Hepatocyte (in vitro differentiated cells): ENCODE data around the gene EDEM2.
"Not testable (repeated sequence)": the region's sequence is repeated elsewhere in the genome, so short reads cannot be mapped to it uniquely, and the experiment has no call there.

ENCODE experiments used
- CTCF ChIP-seq: fragments of 200-600 bp; sonication (generic); IDR thresholded peaks from 2 replicates; pipeline ENCODE4 v1.5.1; 2016; ENCODE audit warnings: antibody characterized with exemption, mild to moderate bottlenecking; ENCODE audit not compliant: poor library complexity
- EZH2 ChIP-seq: fragments of 200-600 bp; sonication (generic); IDR thresholded peaks from 2 replicates; pipeline ENCODE4 v1.6.1; 2016; ENCODE audit warnings: antibody characterized with exemption, mild to moderate bottlenecking, borderline replicate concordance
- EZH2phosphoT487 ChIP-seq: fragments of 200-600 bp; sonication (generic); IDR thresholded peaks from one replicate; pipeline ENCODE4 v1.6.1; 2018; ENCODE audit warnings: antibody characterized with exemption, mild to moderate bottlenecking, low read depth, moderate library complexity; ENCODE audit not compliant: unreplicated experiment, severe bottlenecking

GRCh38 chr20:35160341-35160740 lies 13.2 kb upstream of the EDEM2 start:
- TF ChIP-seq CTCF, EZH2phosphoT487, EZH2: not testable (repeated sequence)
